Measurements from ENCODE around the gene ERBB4. TPM values are rescaled to one million over a fixed set of nuclear protein-coding genes. Genes with fewer than 3 reads are reported as not detected.

ERBB4 gene
- polyA plus RNA-seq, 2 of the 4 experiments (the other 2 are of a cell fraction), result not detected

GRCh38 chr2:212424082-212424481 is 114.5 kb downstream of the ERBB4 start:
- Histone ChIP-seq H3K4me2 (no peak overlapping the region), H3K27ac (no peak overlapping the region), H3K9me3 (no peaks in the 10 kb centered on the region), H3K4me1 (no peaks in the 10 kb centered on the region), H3K4me3 (no peak overlapping the region)
- peak in 1 of 2 experiments; percentile 27 for DNase-seq (ENCODE audit: low read depth in 1 of 2, low spot score in 1 of 2)
- FAIRE-seq, result no peak
- no peak for TF ChIP-seq EHMT2 (IDR thresholded peaks at IDR 0.05; ENCODE audit: low read depth)
- TF ChIP-seq MAX (IDR thresholded peaks at IDR 0.05), result no peak
- no peak for TF ChIP-seq FOSL2 (IDR thresholded peaks at IDR 0.05)
- TF ChIP-seq FOSL2 (CRISPR knock-in tag; IDR thresholded peaks at IDR 0.05), result peak; percentile 36
- TF ChIP-seq HMGXB4 (CRISPR knock-in tag; IDR thresholded peaks at IDR 0.05; ENCODE audit: borderline replicate concordance), result no peak
- TF ChIP-seq ZC3H11A (IDR thresholded peaks at IDR 0.05), result no peak
- peak in 1 of 2 experiments; percentile 63; a peak in 3 of 6 replicates for ATAC-seq
- CTCF ChIA-PET, result no interaction called here
- POLR2A ChIA-PET, result no interaction called here

GRCh38 chr2:212423089-212423488 is 115.5 kb downstream of the ERBB4 start:
- DNase-seq (ENCODE audit: low read depth in 1 of 2, low spot score in 1 of 2) (no peak), FAIRE-seq (no peak), ATAC-seq (no peak)
- no peaks in the 10 kb centered on the region for H3K4me1 ChIP-seq
- peak; percentile 9 for TF ChIP-seq MAFK (IDR thresholded peaks at IDR 0.05; ENCODE audit: partially characterized antibody)
- no peak for TF ChIP-seq POLR2A (IDR thresholded peaks at IDR 0.05; ENCODE audit: low read length)
- H3K27ac ChIP-seq, result no peak overlapping the region
- ChIA-PET POLR2A (no interaction called here), CTCF (no interaction called here)
- H3K9me3 ChIP-seq, result no peaks in the 10 kb centered on the region
- 33% methylated on average over 1 of the region's 1 CpG for WGBS (ENCODE audit: missing lambda C conversion rate)
- H3K4me3 ChIP-seq, result no peak overlapping the region
- no peak overlapping the region for H3K4me2 ChIP-seq

- TF ChIP-seq CHD4 (IDR thresholded peaks at IDR 0.05; ENCODE audit: borderline replicate concordance), result no peak
- TF ChIP-seq HOXB13 (CRISPR knock-in tag; IDR thresholded peaks at IDR 0.05; ENCODE audit: low read depth), result no peak
- TF ChIP-seq RNF2 (IDR thresholded peaks at IDR 0.05; ENCODE audit: borderline replicate concordance, low read depth), result no peak
- no peak for TF ChIP-seq CEBPB (IDR thresholded peaks at IDR 0.05)
- TF ChIP-seq E2F6 (IDR thresholded peaks at IDR 0.05; ENCODE audit: borderline replicate concordance, low read depth), result no peak
- TF ChIP-seq BCL3 (IDR thresholded peaks at IDR 0.05), result no peak
- no peak for TF ChIP-seq ZSCAN20 (CRISPR knock-in tag; IDR thresholded peaks at IDR 0.05)
- no peak for TF ChIP-seq EHMT2 (IDR thresholded peaks at IDR 0.05; ENCODE audit: low read depth)
- no peak for TF ChIP-seq TP53 (CRISPR knock-in tag; IDR thresholded peaks at IDR 0.05)
- no peak for TF ChIP-seq USF2 (IDR thresholded peaks at IDR 0.05)
- no peak for TF ChIP-seq NR3C1 (IDR thresholded peaks at IDR 0.05)
- no peak for TF ChIP-seq POLR2AphosphoS2 (conservative IDR thresholded peaks at IDR 0.05; ENCODE audit: low read length)
- no peak for TF ChIP-seq SREBF2 (IDR thresholded peaks at IDR 0.05)
- TF ChIP-seq ZC3H11A (IDR thresholded peaks at IDR 0.05), result no peak
- no peak for TF ChIP-seq EHF (CRISPR knock-in tag; IDR thresholded peaks at IDR 0.05)
- no peak for TF ChIP-seq MAFK (IDR thresholded peaks at IDR 0.05; ENCODE audit: partially characterized antibody)
- TF ChIP-seq HOXA7 (CRISPR knock-in tag; IDR thresholded peaks at IDR 0.05), result no peak
- no peak for TF ChIP-seq KDM1A (IDR thresholded peaks at IDR 0.05; ENCODE audit: low read depth)
- POLR2A ChIA-PET, result no interaction called here
- H3K4me3 ChIP-seq, result no peak overlapping the region
- no peak for ATAC-seq
- no peak for DNase-seq (ENCODE audit: low read depth in 1 of 2, low spot score in 1 of 2)
- no peaks in the 10 kb centered on the region for H3K4me1 ChIP-seq
- CTCF ChIA-PET, result interaction anchor here (0.7 kb wide), 1 partner anchor 12 kb away, joined by 4 read pairs; no protein-coding TSS in a partner anchor
- H3K27ac ChIP-seq, result no peak overlapping the region
- FAIRE-seq, result no peak
- no peak overlapping the region for H3K4me2 ChIP-seq
- WGBS (ENCODE audit: missing lambda C conversion rate), result 55% methylated on average over 4 of the region's 4 CpGs
- H3K9me3 ChIP-seq, result no peaks in the 10 kb centered on the region
These were observed 116.9 kb downstream of the ERBB4 start for GRCh38 chr2:212421556-212422334.
